ENCODE measurements around the gene RAB4B. TPM values are rescaled to one million over a fixed set of nuclear protein-coding genes. Genes with fewer than 3 reads are reported as not detected.

Gene RAB4B
- total RNA-seq, 2 experiments from 2014 or later, result 50.2 to 53.1 TPM

- peaks cover 11% of the 10 kb centered on the region for H3K36me3 Mint-ChIP-seq (ENCODE audit: low read depth)
- H3K27ac Mint-ChIP-seq, result no peak overlapping the region
- ChIA-PET POLR2A (interaction anchor here (0.7 to 1.0 kb wide), 3 partner anchors 9 to 11 kb away, joined by 3 to 4 read pairs (median 3); partner anchors contain the start of gene ACTMAP), CTCF (interaction anchor here (0.7 to 4.1 kb wide), 4 partner anchors 8 to 78 kb away, joined by 3 to 18 read pairs (median 4); partner anchors contain the start of gene ACTMAP)
- no peak for ATAC-seq
- H3K4me3 Mint-ChIP-seq, result no peak overlapping the region
- DNase-seq, result no peak
- H3K27me3 Mint-ChIP-seq (ENCODE audit: low read depth), result no peaks in the 10 kb centered on the region
- H3K4me1 Mint-ChIP-seq (ENCODE audit: low read depth), result no peaks in the 10 kb centered on the region
- no peaks in the 10 kb centered on the region for H3K9me3 Mint-ChIP-seq (ENCODE audit: insufficient read depth)
Measured at GRCh38 chr19:40741527-40742390, 36.3 kb upstream of the RAB4B start.

- Mint-ChIP-seq H3K36me3 (ENCODE audit: low read depth) (peaks cover 6% of the 10 kb centered on the region), H3K4me3 (no peak overlapping the region), H3K27ac (no peak overlapping the region), H3K27me3 (ENCODE audit: low read depth) (no peaks in the 10 kb centered on the region), H3K9me3 (ENCODE audit: insufficient read depth) (no peaks in the 10 kb centered on the region), H3K4me1 (ENCODE audit: low read depth) (no peaks in the 10 kb centered on the region)
- POLR2A ChIA-PET, result interaction anchor here (0.7 to 1.1 kb wide), 3 partner anchors 8 to 14 kb away, joined by 3 to 4 read pairs (median 3); partner anchors contain the start of gene ACTMAP
- CTCF ChIA-PET, result interaction anchor here (0.7 to 4.1 kb wide), 3 partner anchors 9 to 77 kb away, joined by 3 to 18 read pairs (median 4); no protein-coding TSS in a partner anchor
- DNase-seq (no peak), ATAC-seq (no peak)
Measured at GRCh38 chr19:40742477-40742876, 35.6 kb upstream of the RAB4B start.

- H3K4me3 Mint-ChIP-seq, result no peak overlapping the region
- ChIA-PET CTCF (interaction anchor here (1.4 to 4.1 kb wide), 3 partner anchors 55 to 77 kb away, joined by 4 to 18 read pairs (median 6); partner anchors contain the start of gene EGLN2), POLR2A (interaction anchor here (1.1 to 1.6 kb wide), 2 partner anchors 14 to 34 kb away, joined by 3 to 4 read pairs; no protein-coding TSS in a partner anchor)
- no peaks in the 10 kb centered on the region for H3K27me3 Mint-ChIP-seq (ENCODE audit: low read depth)
- H3K9me3 Mint-ChIP-seq (ENCODE audit: insufficient read depth), result no peaks in the 10 kb centered on the region
- DNase-seq (no peak), ATAC-seq (no peak)
- H3K4me1 Mint-ChIP-seq (ENCODE audit: low read depth), result no peaks in the 10 kb centered on the region
- no peak overlapping the region for H3K27ac Mint-ChIP-seq
- H3K36me3 Mint-ChIP-seq (ENCODE audit: low read depth), result peaks cover 4% of the 10 kb centered on the region
Measured at GRCh38 chr19:40742886-40743285, 35.2 kb upstream of the RAB4B start.

- no peak for DNase-seq
- no peak overlapping the region for H3K27ac Mint-ChIP-seq
- H3K4me3 Mint-ChIP-seq, result no peak overlapping the region
- H3K4me1 Mint-ChIP-seq (ENCODE audit: low read depth), result peaks cover 6% of the 10 kb centered on the region
- ATAC-seq, result no peak
- ChIA-PET CTCF (interaction anchor here (0.7 to 4.1 kb wide), 10 partner anchors 10 to 84 kb away, joined by 3 to 18 read pairs (median 4); partner anchors contain the start of gene EGLN2), POLR2A (interaction anchor here (0.6 to 1.6 kb wide), 5 partner anchors 14 to 61 kb away, joined by 3 to 4 read pairs (median 3); no protein-coding TSS in a partner anchor)
- H3K9me3 Mint-ChIP-seq (ENCODE audit: insufficient read depth), result no peaks in the 10 kb centered on the region
- H3K27me3 Mint-ChIP-seq (ENCODE audit: low read depth), result no peaks in the 10 kb centered on the region
- peaks cover 4% of the 10 kb centered on the region for H3K36me3 Mint-ChIP-seq (ENCODE audit: low read depth)
Measured at GRCh38 chr19:40743926-40744325, 34.1 kb upstream of the RAB4B start.

GRCh38 chr19:40744554-40745401 is 33.3 kb upstream of the RAB4B start:
- Mint-ChIP-seq H3K36me3 (ENCODE audit: low read depth) (peaks cover 2% of the 10 kb centered on the region), H3K9me3 (ENCODE audit: insufficient read depth) (no peaks in the 10 kb centered on the region), H3K4me1 (ENCODE audit: low read depth) (peaks cover 11% of the 10 kb centered on the region), H3K27ac (no peak overlapping the region), H3K4me3 (no peak overlapping the region), H3K27me3 (ENCODE audit: low read depth) (no peaks in the 10 kb centered on the region)
- peak; percentile 52 for DNase-seq
- ChIA-PET CTCF (interaction anchor here (0.7 to 4.1 kb wide), 14 partner anchors 9 to 83 kb away, joined by 3 to 18 read pairs (median 3); partner anchors contain the start of gene EGLN2), POLR2A (interaction anchor here (0.9 to 1.6 kb wide), 5 partner anchors 23 to 63 kb away, joined by 3 to 4 read pairs (median 3); no protein-coding TSS in a partner anchor)
- ATAC-seq, result peak; percentile 62

GRCh38 chr19:40745402-40745780 is 32.7 kb upstream of the RAB4B start:
- no peaks in the 10 kb centered on the region for H3K9me3 Mint-ChIP-seq (ENCODE audit: insufficient read depth)
- no peak overlapping the region for H3K27ac Mint-ChIP-seq
- peaks cover 17% of the 10 kb centered on the region for H3K4me1 Mint-ChIP-seq (ENCODE audit: low read depth)
- no peak overlapping the region for H3K4me3 Mint-ChIP-seq
- CTCF ChIA-PET, result interaction anchor here (0.9 to 4.1 kb wide), 8 partner anchors 10 to 82 kb away, joined by 3 to 18 read pairs (median 4); no protein-coding TSS in a partner anchor
- no peaks in the 10 kb centered on the region for H3K27me3 Mint-ChIP-seq (ENCODE audit: low read depth)
- peaks cover 6% of the 10 kb centered on the region for H3K36me3 Mint-ChIP-seq (ENCODE audit: low read depth)
- no peak for ATAC-seq
- POLR2A ChIA-PET, result interaction anchor here (0.9 kb wide), 1 partner anchor 62 kb away, joined by 3 read pairs; no protein-coding TSS in a partner anchor
- DNase-seq, result no peak

- DNase-seq, result no peak
- Mint-ChIP-seq H3K4me1 (ENCODE audit: low read depth) (peaks cover 21% of the 10 kb centered on the region), H3K27me3 (ENCODE audit: low read depth) (no peaks in the 10 kb centered on the region), H3K4me3 (no peak overlapping the region), H3K9me3 (ENCODE audit: insufficient read depth) (no peaks in the 10 kb centered on the region), H3K27ac (no peak overlapping the region), H3K36me3 (ENCODE audit: low read depth) (peaks cover 21% of the 10 kb centered on the region)
- ChIA-PET CTCF (interaction anchor here (1.0 kb wide), 2 partner anchors 59 to 113 kb away, joined by 3 to 6 read pairs; no protein-coding TSS in a partner anchor), POLR2A (interaction anchor here (10.1 kb wide), 1 partner anchor 31 kb away, joined by 94 read pairs; the partner anchor contains the start of gene RAB4B)
- ATAC-seq, result no peak
Measured at GRCh38 chr19:40747536-40747935, 30.5 kb upstream of the RAB4B start.

- POLR2A ChIA-PET, result interaction anchor here (0.5 to 10.1 kb wide), 8 partner anchors 8 to 818 kb away, joined by 3 to 94 read pairs (median 4); partner anchors contain the start of genes COQ8B, EGLN2, ITPKC and NUMBL
- no peaks in the 10 kb centered on the region for H3K27me3 Mint-ChIP-seq (ENCODE audit: low read depth)
- ATAC-seq, result peak; percentile 86
Measured at GRCh38 chr19:40750058-40750873, 27.8 kb upstream of the RAB4B start, which contains the start of gene ACTMAP. TSS of gene ACTMAP (minus strand) at chr19:40750477. CDS start at chr19:40749803, 674 bp downstream.

GRCh38 chr19:40750874-40751537 is 27.0 kb upstream of the RAB4B start, which contains the start of gene SNRPA:
TSS of gene SNRPA (plus strand) at chr19:40751203. CDS start at chr19:40751409, 206 bp downstream.
- H3K27ac Mint-ChIP-seq, result peak within 1 kb of the TSS; percentile 97
- peaks cover 46% of the 10 kb centered on the region for H3K36me3 Mint-ChIP-seq (ENCODE audit: low read depth)
- DNase-seq (peak; percentile 98), ATAC-seq (peak; percentile 77)
- POLR2A ChIA-PET, result interaction anchor here (0.5 to 10.1 kb wide), 9 partner anchors 9 to 818 kb away, joined by 3 to 94 read pairs (median 4); partner anchors contain the start of genes COQ8B, EGLN2, ITPKC and NUMBL
- H3K4me1 Mint-ChIP-seq (ENCODE audit: low read depth), result peaks cover 46% of the 10 kb centered on the region
- no peaks in the 10 kb centered on the region for H3K9me3 Mint-ChIP-seq (ENCODE audit: insufficient read depth)
- H3K27me3 Mint-ChIP-seq (ENCODE audit: low read depth), result no peaks in the 10 kb centered on the region
- CTCF ChIA-PET, result interaction anchor here (0.6 to 3.0 kb wide), 15 partner anchors 9 to 511 kb away, joined by 3 to 16 read pairs (median 4); partner anchors contain the start of genes COQ8B, EGLN2, ITPKC and RAB4B
- H3K4me3 Mint-ChIP-seq, result peak within 1 kb of the TSS; percentile 89

More at GRCh38 chr19:40750058-40750873, 27.8 kb upstream of the RAB4B start, which contains the start of gene ACTMAP:
- peak; percentile 100 for DNase-seq
- Mint-ChIP-seq H3K9me3 (ENCODE audit: insufficient read depth) (no peaks in the 10 kb centered on the region), H3K27ac (peak within 1 kb of the TSS; percentile 97), H3K4me1 (ENCODE audit: low read depth) (peaks cover 38% of the 10 kb centered on the region), H3K4me3 (peak within 1 kb of the TSS; percentile 89), H3K36me3 (ENCODE audit: low read depth) (peaks cover 39% of the 10 kb centered on the region)
- CTCF ChIA-PET, result interaction anchor here (0.6 to 3.0 kb wide), 16 partner anchors 9 to 512 kb away, joined by 3 to 16 read pairs (median 4); partner anchors contain the start of genes COQ8B, EGLN2, ITPKC and RAB4B

All from activated CD8-positive, alpha-beta T cell treated with anti-CD3 and anti-CD28 coated beads, Interleukin-2, amount 10 ng/mL, durations not matched to agents 7 days and 5 days (primary cell).